ENCODE data around the gene POLR2J3.
"Not testable (repeated sequence)": the region's sequence is repeated elsewhere in the genome, so short reads cannot be mapped to it uniquely, and the experiment has no call there.

POLR2J3 gene

GRCh38 chr7:102581722-102582121 lies 9.3 kb upstream of the POLR2J3 start:
- DNase-seq = not testable (repeated sequence)

GRCh38 chr7:102578486-102578885 lies 6.1 kb upstream of the POLR2J3 start:
- DNase-seq = not testable (repeated sequence)

GRCh38 chr7:102577315-102578240 lies 5.2 kb upstream of the POLR2J3 start:
- DNase-seq = not testable (repeated sequence)

GRCh38 chr7:102576363-102576762 lies 4.0 kb upstream of the POLR2J3 start:
- DNase-seq = not testable (repeated sequence)

GRCh38 chr7:102574607-102575006 lies 2.2 kb upstream of the POLR2J3 start:
- DNase-seq = not testable (repeated sequence)

- DNase-seq = not testable (repeated sequence)
These were observed 3.8 kb downstream of the POLR2J3 start for GRCh38 chr7:102568620-102569019.

GRCh38 chr7:102550808-102551422 lies 21.5 kb downstream of the POLR2J3 start, which contains the start of gene SPDYE2:
TSS of gene SPDYE2 (plus strand) at chr7:102551226. CDS start at chr7:102553256, 2,030 bp downstream.
- not testable (repeated sequence) for DNase-seq

GRCh38 chr7:102546353-102546752 lies 26.0 kb downstream of the POLR2J3 start:
- DNase-seq = not testable (repeated sequence)

GRCh38 chr7:102545288-102545687 lies 27.1 kb downstream of the POLR2J3 start:
- DNase-seq = not testable (repeated sequence)

GRCh38 chr7:102544372-102544771 lies 28.0 kb downstream of the POLR2J3 start:
- DNase-seq = not testable (repeated sequence)

GRCh38 chr7:102543596-102543995 lies 28.8 kb downstream of the POLR2J3 start, which contains the start of gene UPK3BL2:
TSS of gene UPK3BL2 (minus strand) at chr7:102543696. CDS start at chr7:102543636, 60 bp downstream.
- not testable (repeated sequence) for DNase-seq

- not testable (repeated sequence) for DNase-seq
These were observed 29.6 kb downstream of the POLR2J3 start for GRCh38 chr7:102542771-102543170.

- not testable (repeated sequence) for DNase-seq
These were observed 30.3 kb downstream of the POLR2J3 start for GRCh38 chr7:102542083-102542482.

- DNase-seq = not testable (repeated sequence)
These were observed 31.8 kb downstream of the POLR2J3 start for GRCh38 chr7:102540604-102541003.

GRCh38 chr7:102535062-102535615 lies 37.2 kb downstream of the POLR2J3 start:
- DNase-seq = not testable (repeated sequence)

GRCh38 chr7:102532127-102532526 lies 40.3 kb downstream of the POLR2J3 start:
- not testable (repeated sequence) for DNase-seq

GRCh38 chr7:102531583-102531982 lies 40.8 kb downstream of the POLR2J3 start:
- DNase-seq = not testable (repeated sequence)

- not testable (repeated sequence) for DNase-seq
These were observed 44.3 kb downstream of the POLR2J3 start for GRCh38 chr7:102527822-102528793.

GRCh38 chr7:102527182-102527581 lies 45.2 kb downstream of the POLR2J3 start:
- not testable (repeated sequence) for DNase-seq

GRCh38 chr7:102524803-102525202 lies 47.6 kb downstream of the POLR2J3 start:
- DNase-seq = not testable (repeated sequence)

GRCh38 chr7:102520797-102521196 lies 51.6 kb downstream of the POLR2J3 start:
- not testable (repeated sequence) for DNase-seq
